Endodermal cell (in vitro differentiated cells): ENCODE data around the gene CNOT6. TPM values are rescaled to one million over a fixed set of nuclear protein-coding genes. Genes with fewer than 3 reads are reported as not detected.

Source experiments
- DNase-seq: peaks from one replicate; pipeline ENCODE4 v3.0.0-alpha.2; 2017
- H3K27ac ChIP-seq: 2 replicates; pipeline ENCODE4 v1.5.1; 2013; ENCODE audit warnings: mild to moderate bottlenecking, low read depth, low read length, moderate library complexity
- H3K27me3 ChIP-seq: 2 replicates; pipeline ENCODE4 v1.6.1; 2013; ENCODE audit warnings: mild to moderate bottlenecking, low read length, moderate library complexity; ENCODE audit not compliant: insufficient read depth, control insufficient read depth, poor library complexity, severe bottlenecking
- H3K36me3 ChIP-seq: 2 replicates; pipeline ENCODE4 v1.7.0; 2013; ENCODE audit warnings: mild to moderate bottlenecking, low read length, moderate library complexity; ENCODE audit not compliant: control insufficient read depth, insufficient read depth
- H3K4me1 ChIP-seq: one replicate; pipeline ENCODE4 v1.7.0; 2013; ENCODE audit warnings: low read length; ENCODE audit not compliant: control insufficient read depth, insufficient read depth
- H3K4me3 ChIP-seq: 2 replicates; pipeline ENCODE4 v1.5.1; 2013; ENCODE audit warnings: mild to moderate bottlenecking, low read length, moderate library complexity
- H3K9ac ChIP-seq: 2 replicates; pipeline ENCODE4 v1.6.1; 2013; ENCODE audit warnings: mild to moderate bottlenecking, low read length, moderate library complexity; ENCODE audit not compliant: poor library complexity, severe bottlenecking; ENCODE audit errors: extremely low read depth
- H3K9me3 ChIP-seq: 2 replicates; pipeline ENCODE4 v1.6.1; 2013; ENCODE audit warnings: mild to moderate bottlenecking, low read length, moderate library complexity; ENCODE audit not compliant: control insufficient read depth
- H3K27ac Mint-ChIP-seq: 2 replicates; pipeline ENCODE4 v1.8.0; 2020; ENCODE audit warnings: mixed read lengths
- H3K27me3 Mint-ChIP-seq: 2 replicates; pipeline ENCODE4 v1.8.0; 2021; ENCODE audit warnings: mild to moderate bottlenecking, mixed read lengths; ENCODE audit not compliant: insufficient read depth
- H3K36me3 Mint-ChIP-seq: 2 replicates; pipeline ENCODE4 v1.8.0; 2020; ENCODE audit warnings: low read depth, mixed read lengths
- H3K4me1 Mint-ChIP-seq: 2 replicates; pipeline ENCODE4 v1.8.0; 2020; ENCODE audit warnings: mixed read lengths
- H3K4me3 Mint-ChIP-seq: 2 replicates; pipeline ENCODE4 v1.8.0; 2020; ENCODE audit warnings: mild to moderate bottlenecking, moderate library complexity, mixed read lengths
- H3K9me3 Mint-ChIP-seq: 2 replicates; pipeline ENCODE4 v1.8.0; 2020; ENCODE audit warnings: mild to moderate bottlenecking, mixed read lengths
- WGBS, 2 experiments: methylation state at CpG; one replicate each; pipeline versions ENCODE4 v1.1.5 to v1.1.7; 2013; ENCODE audit warnings: missing lambda C conversion rate in 2 of 2, mixed read lengths in 1 of 2; ENCODE audit not compliant: insufficient coverage in 1 of 2, insufficient read length in 1 of 2; 5-methylcytosine and 5-hydroxymethylcytosine counted together
- total RNA-seq, 2 donors: library from RNA; stranded (reverse); fragmentation: NEBNext Ultra II Directional in 1 of 2; extraction: Animal tissue kit (Norgen Biotek cat#: 25700) in 1 of 2; gene quantifications; 2 replicates in 1 of 2; 3 replicates in 1 of 2; pipeline ENCODE4 v1.2.1, GENCODE V29; 2021
- TF ChIP-seq, protein P1 (sequence below): fragments of 200-600 bp; sonication (generic); conservative IDR thresholded peaks from 2 replicates; pipeline ENCODE4 v1.5.0; 2021; ENCODE audit warnings: antibody characterized with exemption, mild to moderate bottlenecking

Gene CNOT6
- total RNA-seq, 2 donors from 2014 or later = 40.4 to 42.9 TPM

DNA sequence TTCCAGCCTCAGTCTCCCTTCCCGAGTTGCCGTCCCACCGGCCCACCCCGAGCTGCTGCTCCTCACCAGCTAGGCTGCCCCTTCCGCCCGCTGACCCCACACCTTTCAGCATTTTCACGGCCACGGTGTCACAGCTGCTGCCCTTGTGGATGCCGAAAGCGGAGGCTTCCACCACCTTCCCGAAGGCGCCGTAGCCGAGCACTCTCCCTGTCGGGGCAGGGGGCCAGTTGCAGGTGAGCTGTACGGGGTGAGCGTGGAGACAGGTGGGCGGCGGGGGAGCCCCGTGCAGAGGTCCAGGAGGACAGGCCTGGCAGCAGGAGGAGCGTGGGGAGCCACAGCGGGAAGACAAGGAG, 125.4 kb downstream of the CNOT6 start:
- DNase-seq = no peak
- H3K27ac ChIP-seq = no peak overlapping the region
- peaks cover 7% of the 10 kb centered on the region for H3K27me3 ChIP-seq
- TF ChIP-seq, protein P1, sequence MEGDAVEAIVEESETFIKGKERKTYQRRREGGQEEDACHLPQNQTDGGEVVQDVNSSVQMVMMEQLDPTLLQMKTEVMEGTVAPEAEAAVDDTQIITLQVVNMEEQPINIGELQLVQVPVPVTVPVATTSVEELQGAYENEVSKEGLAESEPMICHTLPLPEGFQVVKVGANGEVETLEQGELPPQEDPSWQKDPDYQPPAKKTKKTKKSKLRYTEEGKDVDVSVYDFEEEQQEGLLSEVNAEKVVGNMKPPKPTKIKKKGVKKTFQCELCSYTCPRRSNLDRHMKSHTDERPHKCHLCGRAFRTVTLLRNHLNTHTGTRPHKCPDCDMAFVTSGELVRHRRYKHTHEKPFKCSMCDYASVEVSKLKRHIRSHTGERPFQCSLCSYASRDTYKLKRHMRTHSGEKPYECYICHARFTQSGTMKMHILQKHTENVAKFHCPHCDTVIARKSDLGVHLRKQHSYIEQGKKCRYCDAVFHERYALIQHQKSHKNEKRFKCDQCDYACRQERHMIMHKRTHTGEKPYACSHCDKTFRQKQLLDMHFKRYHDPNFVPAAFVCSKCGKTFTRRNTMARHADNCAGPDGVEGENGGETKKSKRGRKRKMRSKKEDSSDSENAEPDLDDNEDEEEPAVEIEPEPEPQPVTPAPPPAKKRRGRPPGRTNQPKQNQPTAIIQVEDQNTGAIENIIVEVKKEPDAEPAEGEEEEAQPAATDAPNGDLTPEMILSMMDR = no peak
- no peaks in the 10 kb centered on the region for H3K36me3 ChIP-seq
- no peaks in the 10 kb centered on the region for H3K9me3 ChIP-seq
- Mint-ChIP-seq H3K36me3 (no peaks in the 10 kb centered on the region), H3K4me3 (peak overlapping the region; percentile 60), H3K27ac (no peak overlapping the region), H3K4me1 (peaks cover 3% of the 10 kb centered on the region), H3K27me3 (peaks cover 30% of the 10 kb centered on the region), H3K9me3 (no peaks in the 10 kb centered on the region)
- no peaks in the 10 kb centered on the region for H3K4me1 ChIP-seq
- no peak overlapping the region for H3K4me3 ChIP-seq
- 88 to 94% methylated on average over 15 to 22 of the region's 22 CpGs for WGBS, 2 experiments
- H3K9ac ChIP-seq = no peak overlapping the region

DNA sequence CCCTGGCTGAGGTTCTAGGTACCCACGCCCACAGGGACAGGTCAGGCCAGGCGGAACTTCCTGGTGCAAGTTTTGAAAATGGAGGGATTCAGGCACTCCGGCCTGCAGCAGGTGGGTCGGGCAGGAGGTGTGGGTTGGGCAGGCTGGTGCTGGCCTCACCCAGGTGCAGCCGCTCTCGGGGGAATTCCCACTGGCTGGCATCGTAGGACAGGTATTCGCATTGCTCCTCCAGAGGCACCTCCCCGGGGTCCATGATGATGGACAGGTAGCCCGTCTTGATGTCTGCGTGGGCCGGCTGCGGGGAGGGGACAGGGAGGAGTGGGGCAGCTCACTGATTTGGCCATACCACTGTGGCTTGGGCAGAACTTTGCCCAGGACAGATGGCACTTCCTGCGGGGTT, 125.8 kb downstream of the CNOT6 start:
- Histone ChIP-seq H3K27ac (no peak overlapping the region), H3K9ac (no peak overlapping the region), H3K36me3 (no peaks in the 10 kb centered on the region), H3K4me1 (no peaks in the 10 kb centered on the region), H3K27me3 (peaks cover 7% of the 10 kb centered on the region), H3K4me3 (no peak overlapping the region), H3K9me3 (no peaks in the 10 kb centered on the region)
- Mint-ChIP-seq H3K27me3 (peaks cover 30% of the 10 kb centered on the region), H3K4me1 (peaks cover 3% of the 10 kb centered on the region), H3K9me3 (no peaks in the 10 kb centered on the region), H3K4me3 (no peak overlapping the region), H3K36me3 (no peaks in the 10 kb centered on the region), H3K27ac (no peak overlapping the region)
- TF ChIP-seq, protein P1 = no peak
- WGBS, 2 experiments = 90 to 93% methylated on average over 11 to 14 of the region's 14 CpGs
- no peak for DNase-seq

GRCh38 chr5:180621311-180621710, 127.1 kb downstream of the CNOT6 start:
- no peak overlapping the region for H3K9ac ChIP-seq
- H3K27ac ChIP-seq = no peak overlapping the region
- no peaks in the 10 kb centered on the region for H3K9me3 Mint-ChIP-seq
- DNase-seq = no peak
- no peaks in the 10 kb centered on the region for H3K36me3 ChIP-seq
- peaks cover 3% of the 10 kb centered on the region for H3K4me1 Mint-ChIP-seq
- H3K4me1 ChIP-seq = no peaks in the 10 kb centered on the region
- H3K36me3 Mint-ChIP-seq = no peaks in the 10 kb centered on the region
- TF ChIP-seq, protein P1 = no peak
- H3K4me3 Mint-ChIP-seq = no peak overlapping the region
- no peak overlapping the region for H3K4me3 ChIP-seq
- H3K9me3 ChIP-seq = no peaks in the 10 kb centered on the region
- peaks cover 28% of the 10 kb centered on the region for H3K27me3 Mint-ChIP-seq
- peaks cover 7% of the 10 kb centered on the region for H3K27me3 ChIP-seq
- 92 to 96% methylated on average over 17 to 32 of the region's 32 CpGs for WGBS, 2 experiments
- H3K27ac Mint-ChIP-seq = no peak overlapping the region
